ENCODE measurements around the gene MAMLD1.
"Not testable (repeated sequence)": the region's sequence is repeated elsewhere in the genome, so short reads cannot be mapped to it uniquely, and the experiment has no call there.

DNA sequence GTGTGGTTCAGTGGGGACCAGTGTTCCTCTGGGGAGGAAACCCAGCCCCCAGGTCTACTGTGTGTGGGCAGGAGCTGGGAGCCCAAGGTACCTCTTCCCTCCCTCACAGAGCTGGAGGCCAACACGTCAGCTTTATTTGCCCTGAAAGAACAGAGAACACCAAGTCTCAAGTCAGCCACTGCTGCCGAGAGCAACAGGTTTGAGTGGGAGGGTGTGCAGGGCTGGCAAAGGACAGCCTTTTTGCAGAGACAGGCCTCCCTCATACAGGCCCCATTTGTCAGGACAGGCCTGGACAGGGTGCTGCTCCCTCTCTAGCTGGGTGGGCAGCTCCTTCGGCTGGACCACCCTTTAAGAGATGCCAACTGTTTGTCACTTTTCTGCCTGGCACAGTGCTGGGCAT, 22.8 kb upstream of the MAMLD1 start:
- not testable (repeated sequence) for TF ChIP-seq ISL1 (CRISPR knock-in tag; IDR thresholded peaks at IDR 0.05); BACH2 (CRISPR knock-in tag; IDR thresholded peaks at IDR 0.05; ENCODE audit: borderline replicate concordance); ZFP3 (CRISPR knock-in tag; IDR thresholded peaks at IDR 0.05); CSDC2 (CRISPR knock-in tag; IDR thresholded peaks at IDR 0.05); OSR1 (CRISPR knock-in tag; IDR thresholded peaks at IDR 0.05); ZFP30 (CRISPR knock-in tag; IDR thresholded peaks at IDR 0.05); ARNTL (CRISPR knock-in tag; IDR thresholded peaks at IDR 0.05; ENCODE audit: borderline replicate concordance, low read depth)
- TF ChIP-seq, protein P1, sequence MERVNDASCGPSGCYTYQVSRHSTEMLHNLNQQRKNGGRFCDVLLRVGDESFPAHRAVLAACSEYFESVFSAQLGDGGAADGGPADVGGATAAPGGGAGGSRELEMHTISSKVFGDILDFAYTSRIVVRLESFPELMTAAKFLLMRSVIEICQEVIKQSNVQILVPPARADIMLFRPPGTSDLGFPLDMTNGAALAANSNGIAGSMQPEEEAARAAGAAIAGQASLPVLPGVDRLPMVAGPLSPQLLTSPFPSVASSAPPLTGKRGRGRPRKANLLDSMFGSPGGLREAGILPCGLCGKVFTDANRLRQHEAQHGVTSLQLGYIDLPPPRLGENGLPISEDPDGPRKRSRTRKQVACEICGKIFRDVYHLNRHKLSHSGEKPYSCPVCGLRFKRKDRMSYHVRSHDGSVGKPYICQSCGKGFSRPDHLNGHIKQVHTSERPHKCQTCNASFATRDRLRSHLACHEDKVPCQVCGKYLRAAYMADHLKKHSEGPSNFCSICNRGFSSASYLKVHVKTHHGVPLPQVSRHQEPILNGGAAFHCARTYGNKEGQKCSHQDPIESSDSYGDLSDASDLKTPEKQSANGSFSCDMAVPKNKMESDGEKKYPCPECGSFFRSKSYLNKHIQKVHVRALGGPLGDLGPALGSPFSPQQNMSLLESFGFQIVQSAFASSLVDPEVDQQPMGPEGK (CRISPR knock-in tag; IDR thresholded peaks at IDR 0.05; ENCODE audit: borderline replicate concordance): not testable (repeated sequence)
